Measurements from ENCODE around the gene NUFIP2. TPM values are rescaled to one million over a fixed set of nuclear protein-coding genes. Genes with fewer than 3 reads are reported as not detected.
"Not testable (repeated sequence)": the region's sequence is repeated elsewhere in the genome, so short reads cannot be mapped to it uniquely, and the experiment has no call there.

Gene NUFIP2
- total and polyA plus RNA-seq, 2 experiments from 2014 or later: 8.9 to 47.8 TPM

GRCh38 chr17:29225396-29225795, 68.6 kb downstream of the NUFIP2 start:
- Histone ChIP-seq H3K9me2 (replicated peaks; ENCODE audit: insufficient read depth) (no peaks in the 10 kb centered on the region), H3K36me3 (replicated peaks; ENCODE audit: insufficient read depth, low read depth) (no peaks in the 10 kb centered on the region), H4K20me1 (ENCODE audit: insufficient read depth, poor library complexity, severe bottlenecking) (no peaks in the 10 kb centered on the region), H3K79me2 (no peaks in the 10 kb centered on the region), H3K27me3 (no peaks in the 10 kb centered on the region), H3K4me3 (no peak overlapping the region), H3K27ac (no peak overlapping the region), H3K4me2 (no peak overlapping the region), H2AFZ (no peak overlapping the region), H3K4me1 (ENCODE audit: insufficient read depth) (no peaks in the 10 kb centered on the region), H3K9me3 (ENCODE audit: low read depth) (no peaks in the 10 kb centered on the region)
- no peak for DNase-seq (ENCODE audit: low spot score)
- TF ChIP-seq EZH2phosphoT487 (IDR thresholded peaks at IDR 0.05; ENCODE audit: low read depth, severe bottlenecking, unreplicated experiment): no peak
- TF ChIP-seq EZH2 (IDR thresholded peaks at IDR 0.05; ENCODE audit: borderline replicate concordance): no peak
- TF ChIP-seq CTCF (IDR thresholded peaks at IDR 0.05; ENCODE audit: poor library complexity): no peak

- 94% methylated on average over 11 of the region's 11 CpGs for WGBS (ENCODE audit: low lambda C conversion rate, missing lambda C conversion rate)
- not testable (repeated sequence) for H3K79me2 ChIP-seq; H3K4me1 ChIP-seq (ENCODE audit: insufficient read depth)
Measured at GRCh38 chr17:29221338-29221737, 72.6 kb downstream of the NUFIP2 start.

GRCh38 chr17:29219378-29220047, 74.4 kb downstream of the NUFIP2 start:
- Histone ChIP-seq H3K9me3 (ENCODE audit: low read depth) (no peaks in the 10 kb centered on the region), H3K4me2 (no peak overlapping the region), H3K27me3 (no peaks in the 10 kb centered on the region), H3K36me3 (replicated peaks; ENCODE audit: insufficient read depth, low read depth) (no peaks in the 10 kb centered on the region), H3K27ac (no peak overlapping the region), H4K20me1 (ENCODE audit: insufficient read depth, poor library complexity, severe bottlenecking) (no peaks in the 10 kb centered on the region), H3K9me2 (replicated peaks; ENCODE audit: insufficient read depth) (no peaks in the 10 kb centered on the region), H3K4me3 (no peak overlapping the region), H2AFZ (no peak overlapping the region), H3K4me1 (ENCODE audit: insufficient read depth) (no peaks in the 10 kb centered on the region), H3K79me2 (no peaks in the 10 kb centered on the region)
- no peak for TF ChIP-seq EZH2 (IDR thresholded peaks at IDR 0.05; ENCODE audit: borderline replicate concordance)
- TF ChIP-seq CTCF (IDR thresholded peaks at IDR 0.05; ENCODE audit: poor library complexity): peak; percentile 98
- peak; percentile 92 for DNase-seq (ENCODE audit: low spot score)
- WGBS (ENCODE audit: low lambda C conversion rate, missing lambda C conversion rate): 22% methylated on average over 14 of the region's 14 CpGs

More at GRCh38 chr17:29221338-29221737, 72.6 kb downstream of the NUFIP2 start:
- not testable (repeated sequence) for H3K4me3 ChIP-seq; H3K36me3 ChIP-seq (replicated peaks; ENCODE audit: insufficient read depth, low read depth); H3K27me3 ChIP-seq; H3K9me3 ChIP-seq (ENCODE audit: low read depth); H3K4me2 ChIP-seq; H4K20me1 ChIP-seq (ENCODE audit: insufficient read depth, poor library complexity, severe bottlenecking); DNase-seq (ENCODE audit: low spot score); H2AFZ ChIP-seq; H3K9me2 ChIP-seq (replicated peaks; ENCODE audit: insufficient read depth); H3K27ac ChIP-seq

GRCh38 chr17:29216856-29217255, 77.1 kb downstream of the NUFIP2 start:
- Histone ChIP-seq H3K27ac (no peak overlapping the region), H3K36me3 (replicated peaks; ENCODE audit: insufficient read depth, low read depth) (no peaks in the 10 kb centered on the region), H3K9me2 (replicated peaks; ENCODE audit: insufficient read depth) (no peaks in the 10 kb centered on the region), H4K20me1 (ENCODE audit: insufficient read depth, poor library complexity, severe bottlenecking) (no peaks in the 10 kb centered on the region), H3K4me2 (no peak overlapping the region), H2AFZ (no peak overlapping the region), H3K79me2 (no peaks in the 10 kb centered on the region), H3K27me3 (no peaks in the 10 kb centered on the region), H3K4me1 (ENCODE audit: insufficient read depth) (no peaks in the 10 kb centered on the region), H3K9me3 (ENCODE audit: low read depth) (no peaks in the 10 kb centered on the region), H3K4me3 (no peak overlapping the region)
- no peak for DNase-seq (ENCODE audit: low spot score)
- 92% methylated on average over 5 of the region's 5 CpGs for WGBS (ENCODE audit: low lambda C conversion rate, missing lambda C conversion rate)
- TF ChIP-seq CTCF (IDR thresholded peaks at IDR 0.05; ENCODE audit: poor library complexity) (no peak), EZH2phosphoT487 (IDR thresholded peaks at IDR 0.05; ENCODE audit: low read depth, severe bottlenecking, unreplicated experiment) (no peak), EZH2 (IDR thresholded peaks at IDR 0.05; ENCODE audit: borderline replicate concordance) (no peak)
